NCI-H524 (cell line): ENCODE results near the gene PICALM.

Source experiments
- DNase-seq, 2 experiments: peaks; one replicate each; lab custom pipeline; 2025; lab: John Stamatoyannopoulos, UW

The PICALM gene

GRCh38 chr11:86047275-86047991 lies 21.5 kb downstream of the PICALM start:
- DNase-seq = no peak

GRCh38 chr11:86046116-86046515 lies 22.8 kb downstream of the PICALM start:
- no peak for DNase-seq

GRCh38 chr11:86043765-86044503 lies 24.9 kb downstream of the PICALM start:
- no peak for DNase-seq

- DNase-seq = peak; percentile 21 to 79
Observed at GRCh38 chr11:86041975-86042378, 26.9 kb downstream of the PICALM start.

- DNase-seq = no peak
Observed at GRCh38 chr11:86040919-86041850, 27.7 kb downstream of the PICALM start.

GRCh38 chr11:86039094-86039493 lies 29.8 kb downstream of the PICALM start:
- no peak for DNase-seq

- DNase-seq = no peak
Observed at GRCh38 chr11:86037743-86038142, 31.1 kb downstream of the PICALM start.

GRCh38 chr11:86035920-86036319 lies 33.0 kb downstream of the PICALM start:
- DNase-seq = no peak

- no peak for DNase-seq
Observed at GRCh38 chr11:86035164-86035563, 33.7 kb downstream of the PICALM start.

GRCh38 chr11:86034710-86035109 lies 34.2 kb downstream of the PICALM start:
- no peak for DNase-seq

GRCh38 chr11:86021377-86021776 lies 47.5 kb downstream of the PICALM start:
- no peak for DNase-seq

- no peak for DNase-seq
Observed at GRCh38 chr11:86018249-86018648, 50.6 kb downstream of the PICALM start.

GRCh38 chr11:86016451-86016850 lies 52.4 kb downstream of the PICALM start:
- DNase-seq = no peak

- DNase-seq = no peak
Observed at GRCh38 chr11:86015699-86016098, 53.2 kb downstream of the PICALM start.

GRCh38 chr11:86014221-86014620 lies 54.7 kb downstream of the PICALM start:
- no peak for DNase-seq

- no peak for DNase-seq
Observed at GRCh38 chr11:86013713-86014112, 55.2 kb downstream of the PICALM start.

- no peak for DNase-seq
Observed at GRCh38 chr11:86011175-86011574, 57.7 kb downstream of the PICALM start.

- no peak for DNase-seq
Observed at GRCh38 chr11:86003654-86004053, 65.2 kb downstream of the PICALM start.

GRCh38 chr11:86002431-86002830 lies 66.5 kb downstream of the PICALM start:
- no peak for DNase-seq

GRCh38 chr11:85991508-85991907 lies 77.4 kb downstream of the PICALM start:
- DNase-seq = no peak

GRCh38 chr11:85989746-85990145 lies 79.1 kb downstream of the PICALM start:
- DNase-seq = no peak

GRCh38 chr11:85988780-85989179 lies 80.1 kb downstream of the PICALM start:
- DNase-seq = no peak
